GM12878 (cell line): Measurements from ENCODE around the gene C9orf78.

Experiments
- ATF2 ChIP-seq: IDR thresholded peaks from 2 replicates; pipeline ENCODE4 v1.6.1; 2012; ENCODE audit warnings: low read length, inconsistent platforms
- CTCF ChIP-seq, 3 experiments: IDR thresholded peaks in 2 of 3; conservative IDR thresholded peaks in 1 of 3; 2 replicates each; pipeline ENCODE4 v1.5.1; 2011; ENCODE audit warnings: low read depth in 3 of 3, low read length in 3 of 3, mild to moderate bottlenecking in 3 of 3, control low read depth in 2 of 3, moderate library complexity in 2 of 3, inconsistent platforms in 1 of 3, mixed read lengths in 1 of 3; ENCODE audit not compliant: control insufficient read depth in 2 of 3, insufficient read depth in 1 of 3; ENCODE audit errors: extremely low read depth in 1 of 3
- GABPA ChIP-seq: IDR thresholded peaks from 2 replicates; pipeline ENCODE4 v1.6.1; 2014; ENCODE audit warnings: antibody characterized with exemption, low read depth, mild to moderate bottlenecking, inconsistent platforms
- MTA3 ChIP-seq: IDR thresholded peaks from 2 replicates; pipeline ENCODE4 v1.6.1; 2012; ENCODE audit warnings: low read length, inconsistent platforms, borderline replicate concordance
- RBBP5 ChIP-seq: fragments of 200-600 bp; sonication (generic); conservative IDR thresholded peaks from 2 replicates; pipeline ENCODE4 v1.6.1; 2016
- RCOR1 ChIP-seq: conservative IDR thresholded peaks from 2 replicates; pipeline ENCODE4 v1.6.1; 2012; ENCODE audit warnings: low read depth, low read length, improper control_type of control experiment
- REST ChIP-seq: IDR thresholded peaks from 2 replicates; pipeline ENCODE4 v1.6.1; 2012; ENCODE audit warnings: mild to moderate bottlenecking, low read depth, low read length
- SP1 ChIP-seq: IDR thresholded peaks from one replicate; pipeline ENCODE4 v1.6.1; 2011; ENCODE audit warnings: low read depth, low read length
- SRF ChIP-seq, 2 experiments: IDR thresholded peaks; 2 replicates each; pipeline ENCODE4 v1.6.1; 2011; ENCODE audit warnings: low read depth in 2 of 2, low read length in 2 of 2, mild to moderate bottlenecking in 1 of 2, moderate library complexity in 1 of 2
- TAF1 ChIP-seq: IDR thresholded peaks from 2 replicates; pipeline ENCODE4 v1.6.1; 2011; ENCODE audit warnings: mild to moderate bottlenecking, low read depth, low read length, borderline replicate concordance
- TCF12 ChIP-seq: IDR thresholded peaks from 2 replicates; pipeline ENCODE4 v1.6.1; 2011; ENCODE audit warnings: low read depth, mild to moderate bottlenecking, low read length
- USF2 ChIP-seq: IDR thresholded peaks from 2 replicates; pipeline ENCODE4 v1.6.1; 2011; ENCODE audit warnings: low read depth, low read length, improper control_type of control experiment, borderline replicate concordance
- YY1 ChIP-seq: IDR thresholded peaks from 2 replicates; pipeline ENCODE4 v1.6.1; 2011; ENCODE audit warnings: low read depth, mild to moderate bottlenecking, low read length
- ZBTB40 ChIP-seq: fragments of 450-650 bp; IDR thresholded peaks from 2 replicates; pipeline ENCODE4 v1.6.1; 2016; ENCODE audit warnings: mild to moderate bottlenecking, moderate library complexity, borderline replicate concordance

- TF ChIP-seq TCF12 (no peak), USF2 (no peak), SP1 (no peak), RBBP5 (no peak), YY1 (no peak), MTA3 (0 out of 2 replicates have a peak, but pooled peaks have one; percentile 22), RCOR1 (no peak), ATF2 (no peak), GABPA (no peak), TAF1 (no peak), SRF (IDR thresholded peaks at IDR 0.05; ENCODE audit: low read depth in 2 of 2, low read length in 2 of 2) (no peak), ZBTB40 (no peak), REST (no peak), CTCF (IDR thresholded peaks at IDR 0.05 in 2 of 3, conservative IDR thresholded peaks at IDR 0.05 in 1 of 3; ENCODE audit: control insufficient read depth in 2 of 3, extremely low read depth in 1 of 3, insufficient read depth in 1 of 3, low read depth in 3 of 3, low read length in 3 of 3) (no peak)
Observed at GRCh38 chr9:129812385-129812784, 22.7 kb downstream of the C9orf78 start.
